Endothelial cell of umbilical vein (primary cell): Measurements from ENCODE around the gene HIC1. TPM values are rescaled to one million over a fixed set of nuclear protein-coding genes. Genes with fewer than 3 reads are reported as not detected.

Experiments
- BruUV-seq: library from RNA; stranded (reverse); fragments of 400-500 nt; replicated peaks from 2 replicates; lab custom pipeline; 2021; lab: Mats Ljungman, UMichigan
- CTCF ChIA-PET: fragments of 300-600, 350-600 bp; sonication (Branson Sonifier 250); formaldehyde crosslinking; loops from one replicate; lab custom pipeline; 2021; ENCODE audit warnings: antibody characterized with exemption, inconsistent platforms; lab: Charles Lee
- POLR2A ChIA-PET: fragments of 300-600, 350-600 bp; sonication (Branson Sonifier 250); formaldehyde crosslinking; loops from one replicate; lab custom pipeline; 2021; ENCODE audit warnings: antibody characterized with exemption, inconsistent platforms; lab: Charles Lee
- DNase-seq: peaks from one replicate; pipeline ENCODE4 v3.0.0-alpha.2; 2011; ENCODE audit warnings: low read depth, low spot score
- FAIRE-seq: peaks from 2 replicates; lab custom pipeline; 2011; peaks lifted over from hg19 to GRCh38; lab: Jason Lieb, UNC
- H2AFZ ChIP-seq: 2 replicates; pipeline ENCODE4 v1.6.0; 2012; ENCODE audit warnings: low read depth, low read length, control low read depth, inconsistent platforms
- H3K27ac ChIP-seq: 2 replicates; pipeline ENCODE4 v1.5.1; 2011; ENCODE audit warnings: low read depth, mild to moderate bottlenecking, control low read depth, low read length, moderate library complexity; ENCODE audit not compliant: insufficient read depth
- H3K27me3 ChIP-seq, 2 experiments: 2 replicates each; pipeline versions ENCODE4 v1.6.0 to v1.6.1; 2011; ENCODE audit warnings: low read length in 2 of 2, mixed read lengths in 1 of 2; ENCODE audit not compliant: control insufficient read depth in 2 of 2, insufficient read depth in 2 of 2
- H3K36me3 ChIP-seq, 2 experiments: 2 replicates in 1 of 2; 3 replicates in 1 of 2; pipeline ENCODE4 v1.5.1; 2011; ENCODE audit warnings: low read length in 2 of 2, mild to moderate bottlenecking in 1 of 2, moderate library complexity in 1 of 2; ENCODE audit not compliant: control insufficient read depth in 2 of 2, insufficient read depth in 2 of 2; ENCODE audit errors: extremely low read depth in 1 of 2
- H3K4me1 ChIP-seq: 3 replicates; pipeline ENCODE4 v1.5.1; 2011; ENCODE audit warnings: mild to moderate bottlenecking, low read length; ENCODE audit not compliant: control insufficient read depth, insufficient read depth; ENCODE audit errors: extremely low read depth
- H3K4me2 ChIP-seq: 2 replicates; pipeline ENCODE4 v1.6.1; 2011; ENCODE audit warnings: low read length, control low read depth, mixed read lengths; ENCODE audit not compliant: insufficient read depth
- H3K4me3 ChIP-seq, 3 experiments: fragments of 200-600 bp in 1 of 3; sonication (generic), shearing (Covaris generic) in 1 of 3; replicated peaks in 1 of 3; 2 replicates each; pipeline ENCODE4 v1.5.1; 2011 to 2016; ENCODE audit warnings: control low read depth in 3 of 3, low read length in 3 of 3, mild to moderate bottlenecking in 2 of 3, inconsistent platforms in 1 of 3, low read depth in 1 of 3, moderate library complexity in 1 of 3; ENCODE audit not compliant: insufficient read depth in 1 of 3
- H3K79me2 ChIP-seq: 2 replicates; pipeline ENCODE4 v1.6.0; 2012; ENCODE audit warnings: low read length, inconsistent platforms; ENCODE audit not compliant: control insufficient read depth, insufficient read depth
- H3K9ac ChIP-seq: replicated peaks from 2 replicates; pipeline ENCODE3; 2011; ENCODE audit warnings: low read length, control low read depth; ENCODE audit not compliant: insufficient read depth; ENCODE audit errors: extremely low read depth
- H3K9me1 ChIP-seq: replicated peaks from 3 replicates; pipeline ENCODE4 v1.6.0; 2011; ENCODE audit warnings: mild to moderate bottlenecking, low read length; ENCODE audit not compliant: control insufficient read depth, insufficient read depth; ENCODE audit errors: extremely low read depth
- H3K9me3 ChIP-seq: replicated peaks from 2 replicates; pipeline ENCODE4 v1.5.1; 2012; ENCODE audit warnings: low read length, inconsistent platforms; ENCODE audit not compliant: control insufficient read depth, insufficient read depth
- H4K20me1 ChIP-seq: replicated peaks from 2 replicates; pipeline ENCODE3; 2011; ENCODE audit warnings: mild to moderate bottlenecking, low read length; ENCODE audit not compliant: control insufficient read depth, insufficient read depth; ENCODE audit errors: extremely low read depth
- EZH2 ChIP-seq: IDR thresholded peaks from 2 replicates; pipeline ENCODE4 v1.6.1; 2012; ENCODE audit warnings: borderline replicate concordance, low read depth, mild to moderate bottlenecking, moderate library complexity, low read length, inconsistent platforms; ENCODE audit not compliant: severe bottlenecking
- FOS ChIP-seq: IDR thresholded peaks from 2 replicates; pipeline ENCODE4 v1.6.1; 2011; ENCODE audit warnings: mild to moderate bottlenecking, low read length, moderate library complexity, borderline replicate concordance; ENCODE audit not compliant: insufficient read depth
- JUN ChIP-seq: IDR thresholded peaks from 2 replicates; pipeline ENCODE4 v1.6.1; 2011; ENCODE audit warnings: borderline replicate concordance, low read depth; ENCODE audit not compliant: insufficient read length, insufficient read depth
- POLR2A ChIP-seq: IDR thresholded peaks from 2 replicates; pipeline ENCODE4 v1.6.1; 2012; ENCODE audit warnings: low read depth, mild to moderate bottlenecking, control low read depth, low read length
- POLR2AphosphoS5 ChIP-seq: IDR thresholded peaks from 2 replicates; pipeline ENCODE4 v1.6.1; 2012; ENCODE audit warnings: low read depth, mild to moderate bottlenecking, control low read depth, low read length, moderate library complexity; ENCODE audit not compliant: insufficient read depth
- dilution Hi-C: fragments of 300-500 bp; cut with MboI; formaldehyde crosslinking; loops from one replicate; pipeline ENCODE4 v1.15.0; 2019; ENCODE audit warnings: low sequenced_read_pairs; ENCODE audit not compliant: extremely low pct_ligation_motif_present
- intact Hi-C: fragments of 100-400 bp; cut with micrococcal nuclease; formaldehyde crosslinking; loops from one replicate; pipeline ENCODE4 v1.10.0; 2022
- polyA plus RNA-seq, 4 experiments: library from polyadenylated mRNA; depleted of rRNA in 3 of 4; stranded (reverse) in 3 of 4; unstranded in 1 of 4; fragments of >200 nt; gene quantifications; 2 replicates each; pipeline versions ENCODE4 v1.2.1 to v1.2.3, GENCODE V29; 2011 to 2012; ENCODE audit warnings: missing spikeins in 1 of 4
- total RNA-seq: library from RNA; stranded (reverse); gene quantifications from 2 replicates; pipeline ENCODE4 v1.2.3, GENCODE V29; 2021
- TF ChIP-seq, protein P1 (sequence below): IDR thresholded peaks from 2 replicates; pipeline ENCODE4 v1.6.1; 2011; ENCODE audit not compliant: insufficient read depth, insufficient read length
- TF ChIP-seq, protein P2 (sequence below), 2 donors: IDR thresholded peaks; 1 replicate in 1 of 2; 2 replicates in 1 of 2; pipeline ENCODE4 v1.5.1; 2011; ENCODE audit warnings: low read length in 2 of 2, mild to moderate bottlenecking in 2 of 2, moderate library complexity in 2 of 2, control low read depth in 1 of 2, inconsistent platforms in 1 of 2, low read depth in 1 of 2; ENCODE audit not compliant: insufficient read depth in 1 of 2; ENCODE audit errors: extremely low read depth in 1 of 2

HIC1 gene
- total and polyA plus RNA-seq, 2 donors (not counting 3 experiments of a cell fraction or from before 2014, with no cell fraction given): 18.2 to 35.5 TPM

DNA sequence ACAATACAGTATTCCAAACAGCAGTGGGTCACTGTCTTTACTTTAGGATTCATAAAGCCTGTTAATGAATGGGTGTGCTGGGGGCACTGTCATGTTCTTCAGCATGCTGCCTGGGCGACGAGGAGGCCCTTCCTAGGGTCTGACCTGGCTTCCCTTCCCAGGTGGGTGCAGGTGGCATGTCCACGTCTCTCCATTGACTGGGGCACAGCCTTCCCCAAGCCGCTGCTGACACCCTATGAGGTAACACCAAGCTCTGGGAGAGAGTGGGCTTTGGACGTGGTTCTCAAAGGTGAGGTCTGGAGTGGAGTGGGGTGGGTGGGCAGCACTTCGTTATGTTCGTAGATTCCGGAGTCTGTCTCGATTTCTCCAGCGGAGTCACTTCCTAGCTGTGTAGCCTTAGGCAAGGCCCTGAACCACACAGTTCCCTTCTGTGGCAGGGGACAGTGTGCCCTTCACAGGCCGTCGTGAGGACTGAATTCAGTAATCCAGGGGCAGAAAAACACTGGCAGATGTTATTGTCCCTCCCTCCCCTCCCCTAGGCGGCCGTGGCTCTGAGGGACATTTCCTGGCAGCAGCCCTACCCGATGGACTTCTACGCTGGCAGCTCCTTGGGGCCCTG, 13.9 kb upstream of the HIC1 start:
- intact Hi-C loops: loop anchor here (1.0 kb wide), 1 partner anchor 11 kb away; the partner anchor contains the start of gene DPH1
- H3K9ac ChIP-seq: peak overlapping the region; percentile 92
- TF ChIP-seq FOS: no peak
- no peak for TF ChIP-seq JUN
- no peak for TF ChIP-seq POLR2A
- TF ChIP-seq, protein P1, sequence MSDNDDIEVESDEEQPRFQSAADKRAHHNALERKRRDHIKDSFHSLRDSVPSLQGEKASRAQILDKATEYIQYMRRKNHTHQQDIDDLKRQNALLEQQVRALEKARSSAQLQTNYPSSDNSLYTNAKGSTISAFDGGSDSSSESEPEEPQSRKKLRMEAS: no peak

DNA sequence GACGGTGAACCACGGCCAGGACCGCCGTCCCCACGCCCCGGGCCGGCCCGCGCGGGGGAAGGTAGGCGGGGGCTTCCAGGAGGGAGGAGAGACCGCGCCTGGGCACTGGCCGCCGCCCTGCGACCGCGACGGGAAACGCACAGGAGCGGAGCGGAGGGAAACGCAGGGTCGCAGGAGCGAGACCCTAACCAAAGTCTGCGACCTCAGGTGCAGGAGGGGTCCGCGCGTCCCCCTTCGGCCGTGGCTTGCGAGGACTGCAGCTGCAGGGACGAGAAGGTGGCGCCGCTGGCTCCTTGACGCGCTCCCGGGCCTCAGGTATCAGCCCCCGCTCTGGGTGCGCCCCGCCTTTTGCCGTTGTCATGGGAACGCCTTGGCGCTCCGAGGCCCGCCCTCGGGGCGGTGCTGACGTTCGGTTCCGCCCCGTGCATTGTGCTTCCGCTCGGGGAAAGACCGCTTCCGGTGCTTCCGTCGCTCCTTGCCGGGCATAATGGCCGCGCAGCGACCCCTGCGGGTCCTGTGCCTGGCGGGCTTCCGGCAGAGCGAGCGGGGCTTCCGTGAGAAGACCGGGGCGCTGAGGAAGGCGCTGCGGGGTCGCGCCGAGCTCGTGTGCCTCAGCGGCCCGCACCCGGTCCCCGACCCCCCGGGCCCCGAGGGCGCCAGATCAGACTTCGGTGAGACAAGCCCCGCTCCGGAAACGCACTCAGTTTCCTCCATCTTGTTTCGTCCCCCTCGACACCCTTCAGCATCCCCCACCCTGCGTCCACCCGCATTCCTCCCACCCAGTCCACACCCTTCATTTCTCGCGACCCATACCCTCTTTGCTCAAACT, 13.1 kb upstream of the HIC1 start, which contains the start of gene OVCA2:
Gene OVCA2 (plus strand): TSS at position 462 of the 829 bp plus-strand sequence. CDS start 26 bp downstream, at position 488.
- Histone ChIP-seq H3K9me1 (no peaks in the 10 kb centered on the region), H3K27ac (peak within 1 kb of the TSS; percentile 80), H4K20me1 (no peaks in the 10 kb centered on the region), H3K4me1 (peaks cover 7% of the 10 kb centered on the region), H3K27me3 (no peaks in the 10 kb centered on the region), H3K9ac (peak within 1 kb of the TSS; percentile 92), H3K79me2 (peaks cover 17% of the 10 kb centered on the region), H2AFZ (peak within 1 kb of the TSS; percentile 95), H3K9me3 (no peaks in the 10 kb centered on the region), H3K36me3 (peaks cover 5 to 18% of the 10 kb centered on the region in 2 experiments), H3K4me2 (peak within 1 kb of the TSS; percentile 86), H3K4me3 (peak within 1 kb of the TSS; percentile 50 to 90 (median 80))
- intact Hi-C loops: loop anchor here (1.0 kb wide), 1 partner anchor 11 kb away; the partner anchor contains the start of gene DPH1
- DNase-seq (peak; percentile 93), FAIRE-seq (peak; percentile 96)
- ChIA-PET POLR2A (no interaction called here), CTCF (interaction anchor here (0.8 to 2.7 kb wide), 5 partner anchors 13 to 203 kb away, joined by 3 to 20 read pairs (median 3); partner anchors contain the start of gene RTN4RL1)
- dilution Hi-C loops: no loop called here
- no TSS peak for BruUV-seq
- TF ChIP-seq POLR2AphosphoS5 (peak; percentile 90), EZH2 (no peak), POLR2A (peak; percentile 87)
- TF ChIP-seq, protein P2, sequence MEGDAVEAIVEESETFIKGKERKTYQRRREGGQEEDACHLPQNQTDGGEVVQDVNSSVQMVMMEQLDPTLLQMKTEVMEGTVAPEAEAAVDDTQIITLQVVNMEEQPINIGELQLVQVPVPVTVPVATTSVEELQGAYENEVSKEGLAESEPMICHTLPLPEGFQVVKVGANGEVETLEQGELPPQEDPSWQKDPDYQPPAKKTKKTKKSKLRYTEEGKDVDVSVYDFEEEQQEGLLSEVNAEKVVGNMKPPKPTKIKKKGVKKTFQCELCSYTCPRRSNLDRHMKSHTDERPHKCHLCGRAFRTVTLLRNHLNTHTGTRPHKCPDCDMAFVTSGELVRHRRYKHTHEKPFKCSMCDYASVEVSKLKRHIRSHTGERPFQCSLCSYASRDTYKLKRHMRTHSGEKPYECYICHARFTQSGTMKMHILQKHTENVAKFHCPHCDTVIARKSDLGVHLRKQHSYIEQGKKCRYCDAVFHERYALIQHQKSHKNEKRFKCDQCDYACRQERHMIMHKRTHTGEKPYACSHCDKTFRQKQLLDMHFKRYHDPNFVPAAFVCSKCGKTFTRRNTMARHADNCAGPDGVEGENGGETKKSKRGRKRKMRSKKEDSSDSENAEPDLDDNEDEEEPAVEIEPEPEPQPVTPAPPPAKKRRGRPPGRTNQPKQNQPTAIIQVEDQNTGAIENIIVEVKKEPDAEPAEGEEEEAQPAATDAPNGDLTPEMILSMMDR (IDR thresholded peaks at IDR 0.05; ENCODE audit: extremely low read depth in 1 of 2, insufficient read depth in 1 of 2, low read depth in 1 of 2, low read length in 2 of 2): peak; percentile 45 to 60

More for the DNA sequence above, 13.9 kb upstream of the HIC1 start:
- H3K4me2 ChIP-seq: peak overlapping the region; percentile 86
- POLR2A ChIA-PET: no interaction called here
- FAIRE-seq (no peak), DNase-seq (peak; percentile 46)
- peaks cover 7% of the 10 kb centered on the region for H3K4me1 ChIP-seq
- H3K36me3 ChIP-seq: peaks cover 8 to 25% of the 10 kb centered on the region in 2 experiments
- no peak overlapping the region for H3K27ac ChIP-seq
- no peaks in the 10 kb centered on the region for H3K27me3 ChIP-seq
- peaks cover 17% of the 10 kb centered on the region for H3K79me2 ChIP-seq
- CTCF ChIA-PET: interaction anchor here (0.8 to 2.7 kb wide), 4 partner anchors 14 to 204 kb away, joined by 3 to 20 read pairs (median 4); partner anchors contain the start of gene RTN4RL1
- BruUV-seq: no TSS peak
- no peaks in the 10 kb centered on the region for H4K20me1 ChIP-seq
- dilution Hi-C loops: no loop called here
- H3K9me3 ChIP-seq: no peaks in the 10 kb centered on the region
- H3K4me3 ChIP-seq: peak overlapping the region; percentile 50 to 90 (median 80)
- H3K9me1 ChIP-seq: no peaks in the 10 kb centered on the region
- peak overlapping the region; percentile 95 for H2AFZ ChIP-seq
